Activated CD8-positive, alpha-beta T cell treated with anti-CD3 and anti-CD28 coated beads, Interleukin-2, amount 10 ng/mL, durations not matched to agents 7 days and 5 days (primary cell): ENCODE results near the gene IFNW1. TPM values are rescaled to one million over a fixed set of nuclear protein-coding genes. Genes with fewer than 3 reads are reported as not detected.
A peak's percentile ranks its signal among the peaks of the same experiment; 100 is the strongest.
"Not testable (repeated sequence)": the region's sequence is repeated elsewhere in the genome, so short reads cannot be mapped to it uniquely, and the experiment has no call there.

ENCODE experiments used
- ATAC-seq: fragments of 150-1000 bp; cut with Tn5 transposase; one replicate; pipeline ENCODE4 v1.10.0; 2021; ENCODE audit warnings: moderate library complexity
- CTCF ChIA-PET: fragments of 350-600 bp; sonication (Branson Sonifier 250); formaldehyde crosslinking; loops from one replicate; lab custom pipeline; 2021; ENCODE audit warnings: antibody characterized with exemption; lab: Charles Lee
- POLR2A ChIA-PET: fragments of 350-600 bp; sonication (Branson Sonifier 250); formaldehyde crosslinking; loops from one replicate; lab custom pipeline; 2021; ENCODE audit warnings: antibody characterized with exemption; lab: Charles Lee
- DNase-seq: peaks from one replicate; pipeline ENCODE4 v3.0.0-alpha.2; 2020
- H3K27ac Mint-ChIP-seq: one replicate; pipeline ENCODE4 v1.8.0; 2021; ENCODE audit warnings: mild to moderate bottlenecking, mixed read lengths
- H3K27me3 Mint-ChIP-seq: one replicate; pipeline ENCODE4 v1.8.0; 2021; ENCODE audit warnings: low read depth, mixed read lengths
- H3K36me3 Mint-ChIP-seq: one replicate; pipeline ENCODE4 v1.8.0; 2021; ENCODE audit warnings: low read depth, mixed read lengths
- H3K4me1 Mint-ChIP-seq: one replicate; pipeline ENCODE4 v1.8.0; 2021; ENCODE audit warnings: low read depth, mixed read lengths
- H3K4me3 Mint-ChIP-seq: one replicate; pipeline ENCODE4 v1.8.0; 2021; ENCODE audit warnings: mild to moderate bottlenecking, mixed read lengths
- H3K9me3 Mint-ChIP-seq: one replicate; pipeline ENCODE4 v1.8.0; 2022; ENCODE audit warnings: mixed read lengths; ENCODE audit not compliant: insufficient read depth
- total RNA-seq, 2 experiments: library from RNA; stranded (reverse); gene quantifications; one replicate each; pipeline ENCODE4 v1.2.3, GENCODE V29; 2021

IFNW1 gene
- total RNA-seq, 2 experiments from 2014 or later = not detected

DNA sequence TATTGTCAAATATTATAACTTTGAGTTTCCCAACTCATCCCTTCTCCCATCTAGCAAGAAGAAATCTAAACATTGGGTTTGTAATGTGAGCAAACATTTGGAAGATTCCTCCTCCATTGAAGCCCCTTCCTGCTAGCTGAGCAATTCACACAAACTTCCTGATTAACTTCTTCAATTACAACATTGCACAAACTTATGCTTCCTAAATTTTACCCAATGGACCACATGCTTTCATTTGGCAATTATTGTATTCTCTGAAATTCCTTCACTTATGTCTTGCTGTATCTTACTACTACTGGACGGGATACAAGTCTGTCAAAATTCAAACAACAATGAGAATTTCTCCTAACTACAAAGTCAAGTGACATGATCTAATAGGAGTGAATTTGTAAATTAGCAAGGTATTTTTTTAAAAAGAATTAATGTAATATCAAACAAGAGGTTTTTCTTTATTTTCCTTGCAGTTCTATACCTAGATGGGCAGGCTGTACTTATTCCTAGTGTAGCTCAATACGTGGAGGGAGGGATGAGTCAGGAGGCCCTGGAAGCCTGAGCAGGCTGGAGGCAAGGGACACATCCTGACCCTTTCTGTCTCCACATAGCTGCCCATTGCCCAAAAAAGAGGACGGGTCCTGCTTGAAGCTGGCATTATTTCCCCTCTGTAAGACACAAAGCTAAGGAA lies 11.8 kb upstream of the IFNW1 start:
- ATAC-seq = peak; percentile 37
- H3K27ac Mint-ChIP-seq = no peak overlapping the region
- CTCF ChIA-PET = interaction anchor here (0.7 to 2.2 kb wide), 21 partner anchors 9 to 1227 kb away, joined by 3 to 18 read pairs (median 5); partner anchors contain the start of genes IFNA21 and IFNW1
- H3K9me3 Mint-ChIP-seq = peaks cover 15% of the 10 kb centered on the region
- DNase-seq = no peak
- H3K4me1 Mint-ChIP-seq = peaks cover 21% of the 10 kb centered on the region
- H3K27me3 Mint-ChIP-seq = peaks cover 4% of the 10 kb centered on the region
- no peak overlapping the region for H3K4me3 Mint-ChIP-seq
- POLR2A ChIA-PET = no interaction called here
- H3K36me3 Mint-ChIP-seq = peaks cover 12% of the 10 kb centered on the region

DNA sequence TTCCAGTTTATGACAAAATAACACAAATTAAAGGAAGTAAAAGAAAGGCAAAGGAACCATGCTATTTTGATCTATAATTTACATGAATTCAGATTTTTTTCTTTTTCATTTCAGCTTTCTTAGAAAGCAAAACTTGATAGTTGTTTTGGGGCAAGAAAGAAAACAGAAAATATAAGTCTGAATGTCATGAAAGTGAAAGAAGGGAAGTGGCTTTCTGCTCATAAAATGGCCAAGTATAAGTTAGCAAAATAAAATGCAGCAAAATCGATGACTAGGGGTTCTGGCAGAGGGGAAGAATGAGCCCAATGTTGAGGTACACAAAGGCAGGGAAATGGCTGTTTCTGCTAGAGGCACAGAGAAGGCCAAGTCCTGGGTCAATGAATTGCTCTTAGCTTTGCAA lies 3.0 kb upstream of the IFNW1 start:
- ChIA-PET CTCF (interaction anchor here (2.1 kb wide), 1 partner anchor 9 kb away, joined by 11 read pairs; no protein-coding TSS in a partner anchor), POLR2A (interaction anchor here (0.6 kb wide), 1 partner anchor 1234 kb away, joined by 3 read pairs; no protein-coding TSS in a partner anchor)
- Mint-ChIP-seq H3K4me1 (peaks cover 44% of the 10 kb centered on the region), H3K27me3 (no peaks in the 10 kb centered on the region), H3K4me3 (peak overlapping the region; percentile 50), H3K9me3 (peaks cover 39% of the 10 kb centered on the region), H3K27ac (peak overlapping the region; percentile 94), H3K36me3 (peaks cover 55% of the 10 kb centered on the region)
- DNase-seq = no peak
- ATAC-seq = peak; percentile 63

DNA sequence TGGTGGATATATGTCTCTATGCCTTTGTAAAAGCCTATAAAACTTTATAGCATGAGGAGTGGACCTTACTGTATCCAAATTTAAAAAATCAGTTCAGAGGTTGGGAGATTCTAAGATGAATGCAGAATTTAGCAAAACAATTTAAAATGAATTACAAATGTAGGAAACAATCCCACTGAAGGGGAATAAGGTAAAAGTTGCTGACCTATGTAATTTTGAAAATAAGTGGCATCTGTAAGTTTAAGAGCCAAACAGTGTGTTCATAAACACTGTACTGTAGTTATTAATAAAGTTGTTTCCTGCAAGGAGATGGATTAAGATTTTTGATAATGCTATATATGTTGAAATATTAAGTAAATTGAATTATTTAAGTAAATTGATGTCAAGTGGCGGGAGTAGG lies 4.6 kb downstream of the IFNW1 start:
- peaks cover 4% of the 10 kb centered on the region for H3K36me3 Mint-ChIP-seq
- ATAC-seq (no peak), DNase-seq (no peak)
- no peak overlapping the region for H3K4me3 Mint-ChIP-seq
- H3K9me3 Mint-ChIP-seq = no peaks in the 10 kb centered on the region
- H3K27ac Mint-ChIP-seq = no peak overlapping the region
- peaks cover 18% of the 10 kb centered on the region for H3K27me3 Mint-ChIP-seq
- ChIA-PET POLR2A (no interaction called here), CTCF (no interaction called here)
- H3K4me1 Mint-ChIP-seq = peaks cover 11% of the 10 kb centered on the region

DNA sequence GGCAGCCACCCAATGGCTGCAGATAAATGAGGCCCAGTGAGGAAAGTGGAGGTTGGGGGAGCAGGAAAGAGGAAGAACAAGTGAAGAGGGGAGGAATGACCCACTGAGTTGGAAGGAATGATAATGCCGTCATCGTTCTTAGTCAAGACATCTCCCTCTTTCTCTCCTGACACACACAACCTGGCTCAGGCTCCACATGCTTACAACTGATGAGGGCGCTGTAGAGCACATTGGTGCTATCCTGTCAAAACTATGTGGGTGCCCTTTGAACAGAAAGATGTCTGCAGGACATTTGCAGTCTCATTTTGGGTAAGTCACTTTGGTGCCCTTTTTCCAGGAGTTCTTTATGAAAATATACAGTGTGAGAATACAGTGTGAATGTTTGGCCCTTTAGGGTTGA lies 5.9 kb downstream of the IFNW1 start:
- no peaks in the 10 kb centered on the region for H3K36me3 Mint-ChIP-seq
- no peak overlapping the region for H3K27ac Mint-ChIP-seq
- ATAC-seq (no peak), DNase-seq (no peak)
- H3K27me3 Mint-ChIP-seq = peaks cover 18% of the 10 kb centered on the region
- H3K4me1 Mint-ChIP-seq = peaks cover under 1% of the 10 kb centered on the region
- ChIA-PET POLR2A (no interaction called here), CTCF (no interaction called here)
- no peak overlapping the region for H3K4me3 Mint-ChIP-seq
- H3K9me3 Mint-ChIP-seq = no peaks in the 10 kb centered on the region

DNA sequence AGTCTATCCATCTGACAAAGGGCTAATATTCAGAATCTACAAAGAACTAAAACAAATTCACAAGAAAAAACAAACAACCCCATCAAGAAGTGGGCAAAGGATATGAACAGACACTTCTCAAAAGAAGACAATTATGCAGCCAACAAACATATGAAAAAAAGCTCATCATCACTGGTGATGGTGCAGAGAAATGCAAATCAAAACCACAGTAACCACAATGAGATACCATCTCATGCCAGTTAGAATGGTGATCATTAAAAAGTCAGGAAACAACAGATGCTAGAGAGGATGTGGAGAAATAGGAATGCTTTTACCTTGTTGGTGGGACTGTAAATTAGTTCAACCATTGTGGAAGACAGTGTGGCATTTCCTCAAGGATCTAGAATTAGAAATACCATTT lies 13.4 kb downstream of the IFNW1 start:
- ATAC-seq, H3K4me1 Mint-ChIP-seq, DNase-seq, H3K4me3 Mint-ChIP-seq, CTCF ChIA-PET: not testable (repeated sequence)
- Mint-ChIP-seq H3K9me3 (peaks cover 13% of the 10 kb centered on the region), H3K27ac (peak overlapping the region; percentile 56), H3K36me3 (peaks cover 12% of the 10 kb centered on the region), H3K27me3 (peaks cover 18% of the 10 kb centered on the region)
- POLR2A ChIA-PET = interaction anchor here (0.7 kb wide), 1 partner anchor 363 kb away, joined by 3 read pairs; no protein-coding TSS in a partner anchor

DNA sequence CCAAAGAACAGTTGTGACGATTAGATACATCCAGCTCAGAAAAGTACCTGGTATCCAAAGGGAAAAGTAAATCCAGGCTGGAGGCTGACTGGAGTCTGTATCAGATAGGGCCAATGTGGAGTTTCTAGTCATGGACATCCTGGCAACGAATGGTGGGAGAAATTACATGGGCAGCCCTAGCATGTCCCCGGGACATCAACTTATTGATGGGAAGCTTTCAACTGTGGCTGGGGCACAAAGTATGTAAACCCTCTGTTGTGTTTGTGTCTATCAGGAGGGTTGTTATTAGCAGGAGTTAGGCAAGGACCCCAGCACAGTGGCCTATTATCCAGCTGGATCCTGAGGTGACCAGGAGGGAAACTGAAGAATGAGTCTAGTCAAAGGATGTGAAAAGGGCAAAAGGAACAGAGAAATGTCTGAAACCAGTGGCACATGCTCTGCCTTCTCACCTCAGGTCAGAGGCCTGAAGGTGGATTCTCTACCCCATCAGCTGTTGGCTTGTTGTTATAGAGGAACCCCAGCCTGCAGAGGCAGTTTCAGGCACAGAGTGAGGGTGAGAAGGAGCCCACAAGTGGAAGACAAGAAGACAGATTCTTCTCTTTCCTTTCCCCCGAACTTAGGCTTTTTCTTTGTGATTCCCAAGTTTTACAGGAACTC lies 19.9 kb downstream of the IFNW1 start:
- peaks cover 17% of the 10 kb centered on the region for H3K4me1 Mint-ChIP-seq
- H3K27ac Mint-ChIP-seq = no peak overlapping the region
- ATAC-seq = no peak
- no peaks in the 10 kb centered on the region for H3K36me3 Mint-ChIP-seq
- ChIA-PET CTCF (interaction anchor here (0.7 to 1.8 kb wide), 3 partner anchors 10 to 239 kb away, joined by 3 to 8 read pairs (median 5); partner anchors contain the start of gene IFNB1), POLR2A (no interaction called here)
- H3K9me3 Mint-ChIP-seq = no peaks in the 10 kb centered on the region
- no peak overlapping the region for H3K4me3 Mint-ChIP-seq
- peaks cover 34% of the 10 kb centered on the region for H3K27me3 Mint-ChIP-seq
- no peak for DNase-seq

DNA sequence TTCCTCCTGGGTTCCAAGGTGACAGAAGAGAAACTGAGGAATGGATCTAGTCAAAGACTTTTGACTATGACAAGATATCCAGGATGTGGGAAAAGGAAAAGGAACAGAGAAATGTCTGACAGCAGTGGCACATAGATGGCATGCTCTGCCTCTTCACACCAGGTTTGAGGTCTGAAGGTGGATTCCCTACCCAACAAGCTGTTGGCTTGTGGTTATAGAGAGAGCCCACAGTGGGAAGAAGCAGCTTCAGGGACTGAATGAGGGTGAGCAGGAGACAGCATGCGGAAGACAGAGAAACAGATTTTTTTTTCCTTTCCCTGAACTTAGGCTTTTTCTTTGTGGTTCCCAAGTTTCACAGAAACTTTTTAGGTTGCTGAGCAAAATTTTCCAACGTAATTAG lies 20.6 kb downstream of the IFNW1 start:
- ATAC-seq (no peak), DNase-seq (no peak)
- Mint-ChIP-seq H3K4me1 (peaks cover 17% of the 10 kb centered on the region), H3K4me3 (no peak overlapping the region), H3K9me3 (no peaks in the 10 kb centered on the region), H3K27me3 (peaks cover 38% of the 10 kb centered on the region), H3K36me3 (no peaks in the 10 kb centered on the region), H3K27ac (no peak overlapping the region)
- POLR2A ChIA-PET = no interaction called here
- CTCF ChIA-PET = interaction anchor here (0.7 to 1.8 kb wide), 3 partner anchors 9 to 238 kb away, joined by 3 to 8 read pairs (median 5); partner anchors contain the start of gene IFNB1

DNA sequence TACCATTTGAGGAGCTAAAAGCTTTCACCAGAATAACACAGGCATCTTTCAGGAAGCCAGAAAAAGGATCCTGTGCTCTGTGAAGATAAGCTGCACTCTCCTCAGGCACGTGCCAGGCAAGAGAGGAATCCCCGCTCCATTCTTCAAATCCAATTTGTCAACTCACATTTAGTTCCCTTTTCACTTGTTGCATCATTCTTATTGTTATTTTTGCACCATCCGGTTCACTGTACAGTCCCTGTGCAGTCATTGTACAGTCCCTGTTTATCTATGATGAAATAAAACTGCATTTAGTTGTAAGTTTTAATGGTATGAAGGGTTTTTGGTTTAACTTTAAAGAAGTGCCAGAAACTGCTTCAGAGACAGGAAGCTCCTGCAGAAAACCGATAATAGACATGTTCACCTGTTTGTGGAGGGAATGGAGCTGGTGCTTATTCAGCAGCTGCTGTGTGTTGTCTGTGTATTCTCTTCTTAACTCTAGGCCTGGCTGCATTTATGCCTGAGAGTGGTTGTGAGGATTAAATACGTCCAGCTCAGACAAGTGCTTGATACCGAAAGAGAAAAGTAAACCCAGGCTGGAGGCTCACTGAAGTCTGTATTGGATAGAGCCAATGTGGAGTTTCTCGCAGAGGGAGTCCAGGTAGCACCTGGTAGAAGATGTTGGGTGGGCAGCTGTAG lies 22.4 kb downstream of the IFNW1 start:
- Mint-ChIP-seq H3K4me1 (peaks cover 17% of the 10 kb centered on the region), H3K27me3 (peaks cover 42% of the 10 kb centered on the region), H3K27ac (no peak overlapping the region), H3K9me3 (no peaks in the 10 kb centered on the region), H3K36me3 (no peaks in the 10 kb centered on the region), H3K4me3 (no peak overlapping the region)
- ChIA-PET POLR2A (interaction anchor here (1.0 kb wide), 1 partner anchor 539 kb away, joined by 3 read pairs; no protein-coding TSS in a partner anchor), CTCF (interaction anchor here (0.7 to 2.1 kb wide), 3 partner anchors 8 to 1601 kb away, joined by 3 to 12 read pairs (median 6); no protein-coding TSS in a partner anchor)
- ATAC-seq (no peak), DNase-seq (no peak)

DNA sequence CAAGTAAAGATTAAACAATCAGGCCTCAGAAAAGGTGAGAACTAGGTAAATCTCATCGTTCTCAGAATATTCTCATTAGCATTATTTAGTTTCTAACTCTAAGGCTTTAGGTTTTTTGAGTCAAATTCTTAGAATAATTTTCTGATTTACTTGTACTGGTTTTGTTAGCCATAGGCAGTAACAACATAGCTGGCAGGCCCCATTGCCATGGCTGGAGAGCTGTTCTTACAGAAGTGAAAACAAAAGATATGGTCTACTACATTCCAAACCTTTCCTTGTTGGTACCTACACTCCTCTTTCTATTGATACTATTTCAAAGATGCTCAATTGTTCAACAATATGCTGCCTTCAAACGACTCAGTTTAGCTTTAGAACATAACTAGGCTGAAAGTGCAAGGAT lies 27.3 kb downstream of the IFNW1 start:
- Mint-ChIP-seq H3K4me1 (no peaks in the 10 kb centered on the region), H3K27me3 (peaks cover 43% of the 10 kb centered on the region), H3K9me3 (no peaks in the 10 kb centered on the region), H3K4me3 (no peak overlapping the region), H3K27ac (no peak overlapping the region), H3K36me3 (no peaks in the 10 kb centered on the region)
- ATAC-seq = no peak
- CTCF ChIA-PET = interaction anchor here (1.2 to 5.8 kb wide), 2 partner anchors 35 to 172 kb away, joined by 3 to 66 read pairs; no protein-coding TSS in a partner anchor
- no peak for DNase-seq
- POLR2A ChIA-PET = no interaction called here

DNA sequence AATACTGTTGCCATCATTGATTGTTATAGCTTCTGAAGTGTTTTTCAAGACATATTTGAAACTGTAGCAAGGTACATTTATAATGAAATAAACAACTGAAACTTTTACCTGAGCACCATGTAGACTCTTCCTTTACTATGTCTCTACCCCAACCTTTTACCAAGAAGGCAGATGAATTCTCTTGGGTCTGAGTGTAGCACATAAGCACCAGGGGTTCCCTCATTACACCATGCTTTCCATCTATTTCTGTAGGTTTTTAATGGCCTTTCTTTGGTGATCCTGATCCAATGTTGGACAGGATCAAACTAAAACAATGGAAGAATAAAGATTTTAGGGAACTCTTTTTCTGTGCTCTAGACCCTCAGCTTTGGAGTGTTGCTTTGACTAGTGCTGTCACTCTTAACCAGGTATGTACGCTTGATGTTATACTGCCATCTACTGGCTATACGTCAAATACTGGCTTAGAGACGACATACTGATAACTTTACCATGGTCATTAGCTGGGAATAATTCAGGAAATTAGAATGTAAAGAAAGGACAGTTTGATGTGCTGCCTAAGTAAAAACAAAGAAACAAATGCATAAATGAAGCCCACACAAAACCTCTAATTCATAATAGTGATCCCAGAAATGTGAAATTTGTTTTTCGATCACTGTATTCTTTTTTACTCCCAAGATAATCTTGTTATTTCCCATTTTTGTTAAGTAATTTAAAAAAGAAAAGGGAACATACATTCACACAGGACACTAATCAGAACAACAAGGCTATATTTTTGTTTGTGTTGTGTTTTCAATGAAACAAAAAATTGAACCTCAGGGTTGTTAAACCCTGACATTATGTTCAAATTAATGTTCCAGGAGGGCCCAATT lies 30.7 kb downstream of the IFNW1 start:
- H3K36me3 Mint-ChIP-seq = no peaks in the 10 kb centered on the region
- no peaks in the 10 kb centered on the region for H3K9me3 Mint-ChIP-seq

More for the DNA sequence above, 30.7 kb downstream of the IFNW1 start:
- ATAC-seq (peak; percentile 87), DNase-seq (peak; percentile 42)
- no peaks in the 10 kb centered on the region for H3K4me1 Mint-ChIP-seq
- H3K4me3 Mint-ChIP-seq = no peak overlapping the region
- peaks cover 19% of the 10 kb centered on the region for H3K27me3 Mint-ChIP-seq
- CTCF ChIA-PET = interaction anchor here (0.6 to 5.8 kb wide), 54 partner anchors 8 to 1187 kb away, joined by 3 to 66 read pairs (median 4); partner anchors contain the start of genes IFNB1 and MLLT3
- POLR2A ChIA-PET = interaction anchor here (0.5 to 1.0 kb wide), 2 partner anchors 14 to 1850 kb away, joined by 3 read pairs; no protein-coding TSS in a partner anchor
- H3K27ac Mint-ChIP-seq = no peak overlapping the region
